CD4-positive, alpha-beta memory T cell (primary cell): Measurements from ENCODE around the gene LRRK1. TPM values are rescaled to one million over a fixed set of nuclear protein-coding genes. Genes with fewer than 3 reads are reported as not detected.

ENCODE experiments used
- CTCF ChIA-PET: fragments of 350-600 bp; sonication (Branson Sonifier 250); formaldehyde crosslinking; loops from one replicate; lab custom pipeline; 2021; ENCODE audit warnings: inconsistent platforms; ENCODE audit not compliant: partially characterized antibody; lab: Charles Lee
- POLR2A ChIA-PET: fragments of 350-600 bp; sonication (Branson Sonifier 250); formaldehyde crosslinking; loops from one replicate; lab custom pipeline; 2021; ENCODE audit not compliant: partially characterized antibody; lab: Charles Lee
- DNase-seq, 5 donors: peaks; one replicate each; pipeline versions ENCODE4 v3.0.0 to v3.0.0-alpha.2; 2020 to 2022; ENCODE audit warnings: mixed read lengths in 1 of 5
- H3K27ac ChIP-seq: one replicate; pipeline ENCODE4 v1.7.0; 2013; ENCODE audit warnings: low read depth, low read length
- H3K27me3 ChIP-seq: 2 replicates; pipeline ENCODE4 v1.7.0; 2013; ENCODE audit warnings: mild to moderate bottlenecking, low read length, moderate library complexity; ENCODE audit not compliant: insufficient read depth
- H3K36me3 ChIP-seq: 2 replicates; pipeline ENCODE4 v1.7.0; 2013; ENCODE audit warnings: mild to moderate bottlenecking, low read length, moderate library complexity; ENCODE audit not compliant: insufficient read depth
- H3K4me1 ChIP-seq: 2 replicates; pipeline ENCODE4 v1.7.0; 2013; ENCODE audit warnings: mild to moderate bottlenecking, low read length, moderate library complexity; ENCODE audit not compliant: insufficient read depth
- H3K4me3 ChIP-seq, 2 donors: one replicate each; pipeline ENCODE4 v1.7.0; 2013; ENCODE audit warnings: low read length in 2 of 2, mild to moderate bottlenecking in 1 of 2
- H3K9me3 ChIP-seq, 2 donors: one replicate each; pipeline ENCODE4 v1.7.0; 2013; ENCODE audit warnings: low read length in 2 of 2, control low read depth in 1 of 2; ENCODE audit not compliant: control insufficient read depth in 1 of 2
- H3K27ac Mint-ChIP-seq, 7 donors: one replicate each; pipeline ENCODE4 v1.8.0; 2020 to 2021; ENCODE audit warnings: mixed read lengths in 7 of 7, mild to moderate bottlenecking in 6 of 7, inconsistent platforms in 3 of 7, moderate library complexity in 3 of 7
- H3K27me3 Mint-ChIP-seq, 2 donors: one replicate each; pipeline ENCODE4 v1.8.0; 2020 to 2021; ENCODE audit warnings: mixed read lengths in 2 of 2
- H3K36me3 Mint-ChIP-seq, 2 donors: one replicate each; pipeline ENCODE4 v1.8.0; 2020 to 2021; ENCODE audit warnings: mixed read lengths in 2 of 2, inconsistent platforms in 1 of 2, mild to moderate bottlenecking in 1 of 2
- H3K4me1 Mint-ChIP-seq, 4 donors: one replicate each; pipeline ENCODE4 v1.8.0; 2020 to 2021; ENCODE audit warnings: mixed read lengths in 4 of 4, mild to moderate bottlenecking in 1 of 4
- H3K4me3 Mint-ChIP-seq, 8 donors: one replicate each; pipeline ENCODE4 v1.8.0; 2020 to 2021; ENCODE audit warnings: mixed read lengths in 8 of 8, mild to moderate bottlenecking in 7 of 8, moderate library complexity in 6 of 8, inconsistent platforms in 3 of 8
- H3K9me3 Mint-ChIP-seq, 8 donors: one replicate each; pipeline ENCODE4 v1.8.0; 2020 to 2021; ENCODE audit warnings: mixed read lengths in 8 of 8, mild to moderate bottlenecking in 5 of 8, inconsistent platforms in 3 of 8, moderate library complexity in 1 of 8
- intact Hi-C: fragments of 100-400 bp; cut with micrococcal nuclease; formaldehyde crosslinking; loops from one replicate; pipeline ENCODE4 v1.15.1; 2023
- polyA plus RNA-seq, 2 donors: library from polyadenylated mRNA; unstranded; fragments of 300-500 nt; fragmentation: Illumina TruSeq; gene quantifications; one replicate each; pipeline ENCODE4 v1.2.3, GENCODE V29; 2021
- total RNA-seq, 2 experiments: library from RNA; stranded (reverse); gene quantifications; one replicate each; pipeline ENCODE4 v1.2.3, GENCODE V29; 2021

The LRRK1 gene
- total and polyA plus RNA-seq, 4 experiments from 2014 or later, result 0.50 to 0.58 (median 0.53) TPM; not detected in 1

DNA sequence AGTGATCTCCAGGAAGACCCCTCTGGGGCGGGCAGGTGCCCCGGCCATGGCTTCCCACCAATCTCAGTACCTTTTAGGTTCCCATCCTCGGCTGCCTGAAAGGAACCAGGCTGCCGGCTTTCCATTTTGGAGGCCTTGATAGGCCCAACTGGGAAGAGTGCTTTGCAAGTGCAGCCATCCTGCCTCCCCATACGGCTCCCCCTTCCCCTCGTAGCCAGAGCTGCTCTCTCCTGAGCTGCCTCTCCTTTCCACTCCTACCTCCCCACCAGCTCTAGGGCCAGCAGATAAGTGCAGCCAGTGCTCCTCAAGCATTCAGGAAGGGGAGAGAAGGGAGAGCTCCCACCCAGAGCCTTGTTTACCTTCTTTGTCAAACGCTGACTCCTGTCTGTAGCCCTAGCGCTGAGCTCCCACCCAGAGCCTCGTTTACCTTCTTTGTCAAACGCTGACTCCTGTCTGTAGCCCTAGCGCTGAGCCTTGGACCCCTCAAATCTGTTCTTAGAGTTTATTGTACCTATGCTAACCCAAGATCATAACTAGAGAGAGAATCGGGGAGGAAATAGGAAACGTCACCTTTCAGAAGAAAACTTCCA lies 133.0 kb downstream of the LRRK1 start:
- Mint-ChIP-seq H3K27ac (no peak overlapping the region), H3K9me3 (no peaks in the 10 kb centered on the region), H3K36me3 (no peaks in the 10 kb centered on the region), H3K4me1 (no peaks in the 10 kb centered on the region), H3K4me3 (no peak overlapping the region), H3K27me3 (peaks cover 2 to 4% of the 10 kb centered on the region in 2 donors)
- ChIA-PET CTCF (no interaction called here), POLR2A (no interaction called here)
- no peak overlapping the region for H3K27ac ChIP-seq
- intact Hi-C loops, result no loop called here
- no peak for DNase-seq
- H3K27me3 ChIP-seq, result no peaks in the 10 kb centered on the region
- H3K36me3 ChIP-seq, result no peaks in the 10 kb centered on the region
- H3K9me3 ChIP-seq, result no peaks in the 10 kb centered on the region
- H3K4me3 ChIP-seq, result no peak overlapping the region
- H3K4me1 ChIP-seq, result no peaks in the 10 kb centered on the region

DNA sequence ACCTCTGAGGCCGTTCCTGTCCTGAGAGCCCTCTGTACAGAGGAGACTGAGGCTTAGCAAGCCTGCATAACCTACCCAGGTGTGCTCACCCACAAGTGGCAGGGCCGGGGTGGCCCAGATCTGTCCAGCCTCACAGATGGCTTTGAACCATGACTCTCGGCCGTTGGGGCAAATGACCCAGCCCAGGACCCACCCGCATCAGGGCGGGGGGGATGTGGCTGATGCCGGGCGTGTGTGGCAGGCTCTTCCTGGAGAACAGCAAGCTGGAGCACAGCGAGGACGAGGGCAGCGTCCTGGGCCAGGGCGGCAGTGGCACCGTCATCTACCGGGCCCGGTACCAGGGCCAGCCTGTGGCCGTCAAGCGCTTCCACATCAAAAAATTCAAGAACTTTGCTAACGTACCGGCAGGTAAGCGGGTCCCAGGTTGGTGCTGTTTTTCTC lies 133.5 kb downstream of the LRRK1 start:
- Mint-ChIP-seq H3K36me3 (no peaks in the 10 kb centered on the region), H3K27ac (no peak overlapping the region), H3K9me3 (no peaks in the 10 kb centered on the region), H3K4me1 (no peaks in the 10 kb centered on the region), H3K27me3 (peaks cover 0 to 4% of the 10 kb centered on the region in 2 donors), H3K4me3 (no peak overlapping the region)
- ChIA-PET CTCF (no interaction called here), POLR2A (no interaction called here)
- H3K27me3 ChIP-seq, result no peaks in the 10 kb centered on the region
- H3K27ac ChIP-seq, result no peak overlapping the region
- H3K36me3 ChIP-seq, result no peaks in the 10 kb centered on the region
- no peaks in the 10 kb centered on the region for H3K9me3 ChIP-seq
- intact Hi-C loops, result no loop called here
- no peak overlapping the region for H3K4me3 ChIP-seq
- H3K4me1 ChIP-seq, result no peaks in the 10 kb centered on the region
- no peak for DNase-seq

DNA sequence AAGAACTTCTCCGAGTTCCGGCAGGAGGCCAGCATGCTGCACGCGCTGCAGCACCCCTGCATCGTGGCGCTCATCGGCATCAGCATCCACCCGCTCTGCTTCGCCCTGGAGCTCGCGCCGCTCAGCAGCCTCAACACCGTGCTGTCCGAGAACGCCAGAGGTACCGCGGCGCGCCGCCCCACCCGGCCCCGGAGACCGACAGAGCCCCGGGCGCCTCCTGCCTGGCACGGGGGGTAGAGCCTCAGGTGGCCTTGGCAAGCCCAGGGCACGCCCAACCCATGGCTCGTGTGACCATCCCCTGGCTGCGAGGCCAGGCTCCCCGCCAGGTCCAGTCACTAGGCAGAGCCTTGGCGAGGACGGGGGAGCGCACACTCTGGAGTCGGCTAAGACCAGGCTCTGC lies 134.1 kb downstream of the LRRK1 start:
- Histone ChIP-seq H3K27me3 (no peaks in the 10 kb centered on the region), H3K4me3 (no peak overlapping the region), H3K4me1 (no peaks in the 10 kb centered on the region), H3K36me3 (no peaks in the 10 kb centered on the region), H3K9me3 (no peaks in the 10 kb centered on the region), H3K27ac (no peak overlapping the region)
- H3K27ac Mint-ChIP-seq, result no peak overlapping the region
- no peak for DNase-seq
- no peaks in the 10 kb centered on the region for H3K9me3 Mint-ChIP-seq
- ChIA-PET POLR2A (no interaction called here), CTCF (no interaction called here)
- intact Hi-C loops, result no loop called here
- H3K36me3 Mint-ChIP-seq, result no peaks in the 10 kb centered on the region
- H3K27me3 Mint-ChIP-seq, result peaks cover 4% of the 10 kb centered on the region in 2 donors
- H3K4me3 Mint-ChIP-seq, result no peak overlapping the region
- H3K4me1 Mint-ChIP-seq, result no peaks in the 10 kb centered on the region

DNA sequence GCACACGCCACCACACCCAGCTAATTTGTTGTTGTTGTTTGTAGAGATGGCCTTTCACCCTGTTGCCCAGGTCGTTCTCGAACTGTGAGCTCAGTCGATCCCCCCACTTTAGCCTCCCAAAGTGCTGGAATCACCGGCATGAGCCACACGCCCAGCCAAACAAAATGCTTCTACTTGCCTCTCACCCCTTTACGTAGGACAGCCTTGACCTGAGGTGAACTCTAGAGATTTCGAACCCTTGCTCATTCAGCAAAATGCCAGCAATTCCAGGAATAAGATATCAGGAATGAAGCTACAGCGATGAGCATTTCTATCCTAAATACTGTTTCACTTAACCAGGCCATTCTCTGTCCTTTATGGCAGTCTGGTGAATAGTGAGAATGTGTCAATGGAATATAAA lies 135.0 kb downstream of the LRRK1 start:
- no peaks in the 10 kb centered on the region for H3K36me3 Mint-ChIP-seq
- no peaks in the 10 kb centered on the region for H3K9me3 Mint-ChIP-seq
- no peak overlapping the region for H3K27ac Mint-ChIP-seq
- intact Hi-C loops, result no loop called here
- Histone ChIP-seq H3K4me1 (no peaks in the 10 kb centered on the region), H3K27me3 (no peaks in the 10 kb centered on the region), H3K27ac (no peak overlapping the region), H3K9me3 (no peaks in the 10 kb centered on the region), H3K36me3 (no peaks in the 10 kb centered on the region), H3K4me3 (no peak overlapping the region)
- POLR2A ChIA-PET, result no interaction called here
- CTCF ChIA-PET, result no interaction called here
- DNase-seq, result no peak
- no peak overlapping the region for H3K4me3 Mint-ChIP-seq
- H3K4me1 Mint-ChIP-seq, result no peaks in the 10 kb centered on the region
- H3K27me3 Mint-ChIP-seq, result peaks cover 4% of the 10 kb centered on the region in 2 donors

DNA sequence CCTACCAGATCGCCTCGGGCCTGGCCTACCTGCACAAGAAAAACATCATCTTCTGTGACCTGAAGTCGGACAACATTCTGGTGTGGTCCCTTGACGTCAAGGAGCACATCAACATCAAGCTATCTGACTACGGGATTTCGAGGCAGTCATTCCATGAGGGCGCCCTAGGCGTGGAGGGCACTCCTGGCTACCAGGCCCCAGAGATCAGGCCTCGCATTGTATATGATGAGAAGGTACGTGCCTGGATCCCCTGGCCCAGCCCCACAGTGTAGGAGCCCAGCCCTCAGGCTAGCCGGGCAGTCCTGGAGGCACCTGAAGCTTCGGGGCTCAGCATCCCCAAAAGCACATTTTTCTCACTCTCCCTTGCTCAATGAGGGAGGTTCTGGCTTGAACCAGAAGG lies 135.8 kb downstream of the LRRK1 start:
- ChIA-PET POLR2A (no interaction called here), CTCF (no interaction called here)
- Mint-ChIP-seq H3K27ac (no peak overlapping the region), H3K9me3 (peaks cover 0 to 3% (median 0%) of the 10 kb centered on the region in 8 donors), H3K4me1 (no peaks in the 10 kb centered on the region), H3K27me3 (peaks cover 4% of the 10 kb centered on the region in 2 donors), H3K36me3 (no peaks in the 10 kb centered on the region), H3K4me3 (no peak overlapping the region)
- H3K27ac ChIP-seq, result no peak overlapping the region
- H3K9me3 ChIP-seq, result no peaks in the 10 kb centered on the region
- H3K36me3 ChIP-seq, result no peaks in the 10 kb centered on the region
- intact Hi-C loops, result no loop called here
- H3K4me3 ChIP-seq, result no peak overlapping the region
- no peak for DNase-seq
- no peaks in the 10 kb centered on the region for H3K4me1 ChIP-seq
- no peaks in the 10 kb centered on the region for H3K27me3 ChIP-seq

DNA sequence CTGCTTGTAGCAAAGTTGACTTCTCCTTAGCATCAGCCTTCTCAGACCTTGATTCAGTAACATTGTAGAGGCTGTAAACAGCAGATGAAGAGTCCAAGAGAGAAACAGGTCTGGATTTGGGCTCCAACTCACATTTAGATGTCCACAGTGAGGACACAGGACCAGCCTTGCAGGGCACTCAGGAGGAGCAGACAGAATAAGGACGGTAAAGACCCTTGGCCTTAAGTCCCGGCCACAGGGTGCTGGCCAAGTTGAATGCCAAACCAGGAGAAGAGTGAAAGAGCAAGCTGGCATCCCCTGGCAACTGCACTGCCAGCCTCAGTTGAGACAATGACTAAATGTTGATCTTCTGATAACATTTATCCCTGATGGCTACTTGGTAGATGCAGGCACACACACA lies 136.3 kb downstream of the LRRK1 start:
- POLR2A ChIA-PET, result no interaction called here
- Mint-ChIP-seq H3K27me3 (peaks cover 4% of the 10 kb centered on the region in 2 donors), H3K27ac (no peak overlapping the region), H3K36me3 (no peaks in the 10 kb centered on the region), H3K4me3 (no peak overlapping the region), H3K9me3 (peaks cover 0 to 4% (median 0%) of the 10 kb centered on the region in 8 donors), H3K4me1 (no peaks in the 10 kb centered on the region)
- H3K36me3 ChIP-seq, result no peaks in the 10 kb centered on the region
- intact Hi-C loops, result no loop called here
- CTCF ChIA-PET, result no interaction called here
- no peak overlapping the region for H3K27ac ChIP-seq
- no peak for DNase-seq
- H3K4me1 ChIP-seq, result no peaks in the 10 kb centered on the region
- H3K27me3 ChIP-seq, result no peaks in the 10 kb centered on the region
- no peak overlapping the region for H3K4me3 ChIP-seq
- H3K9me3 ChIP-seq, result no peaks in the 10 kb centered on the region

DNA sequence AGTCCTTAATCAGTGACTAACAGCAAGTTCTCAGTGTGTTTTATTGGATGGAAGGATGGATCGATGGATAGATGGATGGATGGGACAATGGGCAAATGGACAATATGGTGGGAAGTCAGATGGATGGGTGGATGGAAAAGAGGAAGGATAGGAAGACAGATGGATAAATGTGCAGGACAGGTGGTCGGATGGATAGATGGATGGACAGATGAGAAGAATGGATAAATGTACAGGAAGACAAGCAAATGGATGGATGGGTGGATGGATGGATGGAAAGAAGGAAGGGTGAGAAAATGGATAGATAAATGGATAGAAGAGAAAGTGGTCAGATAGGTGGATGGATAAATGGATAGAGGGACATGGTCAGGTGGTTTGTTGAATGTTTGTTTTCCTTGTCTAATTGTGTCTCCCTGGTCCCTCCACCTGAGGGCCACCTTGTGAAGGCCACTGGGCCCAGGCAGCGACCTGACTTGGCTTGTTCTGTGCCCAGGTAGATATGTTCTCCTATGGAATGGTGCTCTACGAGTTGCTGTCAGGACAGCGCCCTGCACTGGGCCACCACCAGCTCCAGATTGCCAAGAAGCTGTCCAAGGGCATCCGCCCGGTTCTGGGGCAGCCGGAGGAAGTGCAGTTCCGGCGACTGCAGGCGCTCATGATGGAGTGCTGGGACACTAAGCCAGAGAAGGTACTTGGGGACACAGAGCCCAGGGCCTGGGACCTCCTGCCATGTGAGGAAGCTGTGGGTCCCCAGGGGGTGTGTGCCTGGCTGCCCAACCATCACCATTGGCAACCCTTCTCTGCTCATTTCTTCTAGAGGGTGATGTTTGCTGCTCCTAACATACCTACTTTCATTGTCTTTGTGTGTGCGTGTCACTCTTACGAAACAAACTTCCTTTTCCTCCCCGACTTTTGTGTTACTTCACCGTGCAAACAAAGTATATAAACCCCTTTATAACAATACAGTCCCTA lies 137.5 kb downstream of the LRRK1 start:
- CTCF ChIA-PET, result no interaction called here

More for the DNA sequence above, 137.5 kb downstream of the LRRK1 start:
- intact Hi-C loops, result no loop called here
- no peak for DNase-seq
- H3K27ac ChIP-seq, result no peak overlapping the region
- peaks cover 4% of the 10 kb centered on the region in 2 donors for H3K27me3 Mint-ChIP-seq
- no peaks in the 10 kb centered on the region for H3K27me3 ChIP-seq
- no peak overlapping the region for H3K4me3 Mint-ChIP-seq
- H3K36me3 ChIP-seq, result no peaks in the 10 kb centered on the region
- no peaks in the 10 kb centered on the region for H3K4me1 Mint-ChIP-seq
- no peak overlapping the region for H3K4me3 ChIP-seq
- peaks cover 0 to 4% (median 0%) of the 10 kb centered on the region in 8 donors for H3K9me3 Mint-ChIP-seq
- H3K9me3 ChIP-seq, result no peaks in the 10 kb centered on the region
- no peak overlapping the region for H3K27ac Mint-ChIP-seq
- H3K4me1 ChIP-seq, result no peaks in the 10 kb centered on the region
- POLR2A ChIA-PET, result no interaction called here
- H3K36me3 Mint-ChIP-seq, result no peaks in the 10 kb centered on the region
